ENCODE measurements around the gene SLC29A3. TPM values are rescaled to one million over a fixed set of nuclear protein-coding genes. Genes with fewer than 3 reads are reported as not detected.

The SLC29A3 gene
- total and polyA plus RNA-seq, 2 experiments from 2014 or later, result 10.3 to 12.3 TPM

- Mint-ChIP-seq H3K27ac (no peak overlapping the region), H3K4me3 (no peak overlapping the region), H3K36me3 (ENCODE audit: low read depth) (peaks cover 51% of the 10 kb centered on the region), H3K9me3 (no peaks in the 10 kb centered on the region), H3K27me3 (ENCODE audit: insufficient read depth, low read depth, poor library complexity) (no peaks in the 10 kb centered on the region), H3K4me1 (no peaks in the 10 kb centered on the region)
- H3K79me2 ChIP-seq (replicated peaks; ENCODE audit: insufficient read depth), result no peaks in the 10 kb centered on the region
- no peak for TF ChIP-seq POLR2AphosphoS5 (IDR thresholded peaks at IDR 0.05; ENCODE audit: low read depth)
- no peak for TF ChIP-seq ZNF114 (CRISPR knock-in tag; IDR thresholded peaks at IDR 0.05)
- TF ChIP-seq REST (IDR thresholded peaks at IDR 0.05; ENCODE audit: unreplicated experiment), result no peak
- no peak for TF ChIP-seq ZNF331 (CRISPR knock-in tag; IDR thresholded peaks at IDR 0.05; ENCODE audit: low read depth)
- no peak for TF ChIP-seq EZH2phosphoT487 (IDR thresholded peaks at IDR 0.05; ENCODE audit: unreplicated experiment)
- no peak overlapping the region for H3K27ac ChIP-seq (ENCODE audit: low read depth)
- no peak overlapping the region for H2AFZ ChIP-seq
- H3K4me2 ChIP-seq, result no peak overlapping the region
- no peaks in the 10 kb centered on the region for H3F3A ChIP-seq (replicated peaks; ENCODE audit: low read depth)
- no peaks in the 10 kb centered on the region for H3K27me3 ChIP-seq (ENCODE audit: insufficient read depth)
- no peaks in the 10 kb centered on the region; the same call in 1 of the 2 replicates for H3K36me3 ChIP-seq (ENCODE audit: insufficient read depth)
- peaks cover 4% of the 10 kb centered on the region; the same call in 1 of the 2 replicates for H4K20me1 ChIP-seq (replicated peaks; ENCODE audit: insufficient read depth)
- no peaks in the 10 kb centered on the region for H3K9me2 ChIP-seq (ENCODE audit: insufficient read depth)
- ATAC-seq (no peak), DNase-seq (ENCODE audit: low spot score) (no peak)
- H3K4me1 ChIP-seq (ENCODE audit: insufficient read depth), result no peaks in the 10 kb centered on the region
- H3K4me3 ChIP-seq, result no peak overlapping the region
Observed at GRCh38 chr10:71293446-71294084, 25.5 kb upstream of the SLC29A3 start.

- no peaks in the 10 kb centered on the region for H3K27me3 Mint-ChIP-seq (ENCODE audit: insufficient read depth, low read depth, poor library complexity)
- Histone ChIP-seq H3K4me3 (no peak overlapping the region), H3K4me1 (ENCODE audit: insufficient read depth) (no peaks in the 10 kb centered on the region), H3K79me2 (replicated peaks; ENCODE audit: insufficient read depth) (no peaks in the 10 kb centered on the region), H3K27me3 (ENCODE audit: insufficient read depth) (no peaks in the 10 kb centered on the region), H3K36me3 (ENCODE audit: insufficient read depth) (no peaks in the 10 kb centered on the region; the same call in 1 of the 2 replicates), H3K27ac (ENCODE audit: low read depth) (no peak overlapping the region), H3K4me2 (no peak overlapping the region), H3F3A (replicated peaks; ENCODE audit: low read depth) (no peaks in the 10 kb centered on the region), H2AFZ (no peak overlapping the region), H3K9me2 (ENCODE audit: insufficient read depth) (no peaks in the 10 kb centered on the region), H4K20me1 (replicated peaks; ENCODE audit: insufficient read depth) (peaks cover 4% of the 10 kb centered on the region; the same call in 1 of the 2 replicates)
- H3K36me3 Mint-ChIP-seq (ENCODE audit: low read depth), result peaks cover 48% of the 10 kb centered on the region
- no peak for DNase-seq (ENCODE audit: low spot score)
- no peaks in the 10 kb centered on the region for H3K4me1 Mint-ChIP-seq
- no peak for ATAC-seq
- no peak overlapping the region for H3K4me3 Mint-ChIP-seq
- H3K27ac Mint-ChIP-seq, result no peak overlapping the region
- H3K9me3 Mint-ChIP-seq, result no peaks in the 10 kb centered on the region
- TF ChIP-seq ZNF114 (CRISPR knock-in tag; IDR thresholded peaks at IDR 0.05) (no peak), EZH2phosphoT487 (IDR thresholded peaks at IDR 0.05; ENCODE audit: unreplicated experiment) (no peak), EZH2 (IDR thresholded peaks at IDR 0.05; ENCODE audit: low read depth, unreplicated experiment) (no peak), REST (IDR thresholded peaks at IDR 0.05; ENCODE audit: unreplicated experiment) (no peak), CTCF (conservative IDR thresholded peaks at IDR 0.05; ENCODE audit: low read depth in 2 of 2) (no peak), NANOG (IDR thresholded peaks at IDR 0.05; ENCODE audit: borderline replicate concordance) (no peak), ETS1 (IDR thresholded peaks at IDR 0.05) (no peak), JUNB (IDR thresholded peaks at IDR 0.05; ENCODE audit: unreplicated experiment) (no peak), ZNF331 (CRISPR knock-in tag; IDR thresholded peaks at IDR 0.05; ENCODE audit: low read depth) (no peak), STAT1 (IDR thresholded peaks at IDR 0.05; ENCODE audit: unreplicated experiment) (no peak), POLR2AphosphoS5 (IDR thresholded peaks at IDR 0.05; ENCODE audit: low read depth) (no peak), CREB1 (CRISPR knock-in tag; IDR thresholded peaks at IDR 0.05; ENCODE audit: low read depth) (no peak)
Observed at GRCh38 chr10:71294091-71294561, 24.9 kb upstream of the SLC29A3 start.

All from GM23338 (cell line).